ENCODE data around the gene INPP5D. TPM values are rescaled to one million over a fixed set of nuclear protein-coding genes. Genes with fewer than 3 reads are reported as not detected.
A peak's percentile ranks its signal among the peaks of the same experiment; 100 is the strongest.

The INPP5D gene
- total RNA-seq, 1 donor from 2014 or later = 14.7 TPM

GRCh38 chr2:233178994-233179847 is 119.1 kb downstream of the INPP5D start:
- no peak overlapping the region for H2AFZ ChIP-seq (ENCODE audit: low read depth, low read length)
- H3K4me2 ChIP-seq (ENCODE audit: low read length) = no peak overlapping the region
- no peak overlapping the region for H3K27ac ChIP-seq (ENCODE audit: low read depth, low read length)
- H3K27me3 ChIP-seq (ENCODE audit: insufficient read depth, low read length) = peaks cover 6% of the 10 kb centered on the region
- no peaks in the 10 kb centered on the region for H3K79me2 ChIP-seq (ENCODE audit: insufficient read depth, low read length)
- Mint-ChIP-seq H3K36me3 (ENCODE audit: low read depth, unreplicated experiment) (peaks cover 23% of the 10 kb centered on the region), H3K9me3 (ENCODE audit: unreplicated experiment) (peaks cover 22% of the 10 kb centered on the region), H3K27me3 (ENCODE audit: low read depth, unreplicated experiment) (peaks cover 24% of the 10 kb centered on the region), H3K27ac (ENCODE audit: unreplicated experiment) (no peak overlapping the region), H3K4me1 (ENCODE audit: low read depth, unreplicated experiment) (peaks cover 4% of the 10 kb centered on the region), H3K4me3 (ENCODE audit: unreplicated experiment) (no peak overlapping the region)
- no peaks in the 10 kb centered on the region for H3K4me1 ChIP-seq (ENCODE audit: insufficient read depth, low read length)
- peak; percentile 15 for DNase-seq (ENCODE audit: low read depth)
- H3K36me3 ChIP-seq (ENCODE audit: insufficient read depth, low read length) = no peaks in the 10 kb centered on the region
- H3K4me3 ChIP-seq (ENCODE audit: insufficient read depth, low read depth, low read length) = no peak overlapping the region
- TF ChIP-seq EZH2 (IDR thresholded peaks at IDR 0.05; ENCODE audit: insufficient read depth, low read length) (no peak), CTCF (IDR thresholded peaks at IDR 0.05; ENCODE audit: insufficient read depth, low read depth, low read length) (no peak)
- no peak for FAIRE-seq
- no peaks in the 10 kb centered on the region for H4K20me1 ChIP-seq (ENCODE audit: insufficient read depth, low read length)
- H3K9me3 ChIP-seq (ENCODE audit: insufficient read depth, low read depth, low read length) = no peaks in the 10 kb centered on the region
- H3K9ac ChIP-seq (ENCODE audit: low read length) = no peak overlapping the region

GRCh38 chr2:233179848-233180366 is 119.8 kb downstream of the INPP5D start:
- H3K4me1 Mint-ChIP-seq (ENCODE audit: low read depth, unreplicated experiment) = peaks cover 4% of the 10 kb centered on the region
- H3K4me1 ChIP-seq (ENCODE audit: insufficient read depth, low read length) = no peaks in the 10 kb centered on the region
- no peak overlapping the region for H3K9ac ChIP-seq (ENCODE audit: low read length)
- peaks cover 23% of the 10 kb centered on the region for H3K36me3 Mint-ChIP-seq (ENCODE audit: low read depth, unreplicated experiment)
- no peak overlapping the region for H2AFZ ChIP-seq (ENCODE audit: low read depth, low read length)
- H3K4me3 ChIP-seq (ENCODE audit: insufficient read depth, low read depth, low read length) = no peak overlapping the region
- no peaks in the 10 kb centered on the region for H3K9me3 ChIP-seq (ENCODE audit: insufficient read depth, low read depth, low read length)
- H3K4me3 Mint-ChIP-seq (ENCODE audit: unreplicated experiment) = no peak overlapping the region
- peaks cover 29% of the 10 kb centered on the region for H3K27me3 Mint-ChIP-seq (ENCODE audit: low read depth, unreplicated experiment)
- H3K27me3 ChIP-seq (ENCODE audit: insufficient read depth, low read length) = peaks cover 8% of the 10 kb centered on the region
- DNase-seq (ENCODE audit: low read depth) (no peak), FAIRE-seq (no peak)
- H3K27ac Mint-ChIP-seq (ENCODE audit: unreplicated experiment) = no peak overlapping the region
- TF ChIP-seq CTCF (IDR thresholded peaks at IDR 0.05; ENCODE audit: insufficient read depth, low read depth, low read length) = no peak
- no peak for TF ChIP-seq EZH2 (IDR thresholded peaks at IDR 0.05; ENCODE audit: insufficient read depth, low read length)
- no peaks in the 10 kb centered on the region for H3K79me2 ChIP-seq (ENCODE audit: insufficient read depth, low read length)
- H3K4me2 ChIP-seq (ENCODE audit: low read length) = no peak overlapping the region
- peaks cover 22% of the 10 kb centered on the region for H3K9me3 Mint-ChIP-seq (ENCODE audit: unreplicated experiment)
- H4K20me1 ChIP-seq (ENCODE audit: insufficient read depth, low read length) = no peaks in the 10 kb centered on the region
- H3K36me3 ChIP-seq (ENCODE audit: insufficient read depth, low read length) = no peaks in the 10 kb centered on the region
- no peak overlapping the region for H3K27ac ChIP-seq (ENCODE audit: low read depth, low read length)
